HG03103 (cell line): ENCODE results near the gene HSPG2.

Experiments
- ATAC-seq: cut with Tn5 transposase; IDR thresholded peaks from one replicate; pipeline ENCODE4 v1.9.1; 2021; ENCODE audit warnings: low read depth; ENCODE audit not compliant: unreplicated experiment

The HSPG2 gene

GRCh38 chr1:21851430-21852250 lies 85.5 kb downstream of the HSPG2 start:
- ATAC-seq = no peak

GRCh38 chr1:21849909-21850576 lies 87.1 kb downstream of the HSPG2 start:
- no peak for ATAC-seq

- ATAC-seq = no peak
Measured at GRCh38 chr1:21848524-21849174, 88.5 kb downstream of the HSPG2 start.

- ATAC-seq = no peak
Measured at GRCh38 chr1:21847223-21848205, 89.6 kb downstream of the HSPG2 start.

- no peak for ATAC-seq
Measured at GRCh38 chr1:21845646-21846641, 91.2 kb downstream of the HSPG2 start.

- no peak for ATAC-seq
Measured at GRCh38 chr1:21843996-21844395, 93.1 kb downstream of the HSPG2 start.

- ATAC-seq = no peak
Measured at GRCh38 chr1:21843208-21843607, 93.9 kb downstream of the HSPG2 start.

GRCh38 chr1:21842606-21843162 lies 94.4 kb downstream of the HSPG2 start:
- no peak for ATAC-seq

GRCh38 chr1:21841852-21842466 lies 95.2 kb downstream of the HSPG2 start:
- ATAC-seq = no peak

GRCh38 chr1:21840981-21841380 lies 96.1 kb downstream of the HSPG2 start:
- ATAC-seq = no peak

- ATAC-seq = no peak
Measured at GRCh38 chr1:21839337-21840037, 97.6 kb downstream of the HSPG2 start.

GRCh38 chr1:21838359-21839157 lies 98.6 kb downstream of the HSPG2 start:
- no peak for ATAC-seq

- ATAC-seq = no peak
Measured at GRCh38 chr1:21837476-21837875, 99.6 kb downstream of the HSPG2 start.

- ATAC-seq = no peak
Measured at GRCh38 chr1:21836729-21837128, 100.4 kb downstream of the HSPG2 start.

- no peak for ATAC-seq
Measured at GRCh38 chr1:21836010-21836409, 101.1 kb downstream of the HSPG2 start.

- no peak for ATAC-seq
Measured at GRCh38 chr1:21834666-21835065, 102.4 kb downstream of the HSPG2 start.

- ATAC-seq = no peak
Measured at GRCh38 chr1:21834094-21834493, 103.0 kb downstream of the HSPG2 start.
